NCI-H2029 (cell line): ENCODE data around the gene PAQR9.

Experiments used
- DNase-seq: peaks from one replicate; lab custom pipeline; 2025; lab: John Stamatoyannopoulos, UW

Gene PAQR9

DNA sequence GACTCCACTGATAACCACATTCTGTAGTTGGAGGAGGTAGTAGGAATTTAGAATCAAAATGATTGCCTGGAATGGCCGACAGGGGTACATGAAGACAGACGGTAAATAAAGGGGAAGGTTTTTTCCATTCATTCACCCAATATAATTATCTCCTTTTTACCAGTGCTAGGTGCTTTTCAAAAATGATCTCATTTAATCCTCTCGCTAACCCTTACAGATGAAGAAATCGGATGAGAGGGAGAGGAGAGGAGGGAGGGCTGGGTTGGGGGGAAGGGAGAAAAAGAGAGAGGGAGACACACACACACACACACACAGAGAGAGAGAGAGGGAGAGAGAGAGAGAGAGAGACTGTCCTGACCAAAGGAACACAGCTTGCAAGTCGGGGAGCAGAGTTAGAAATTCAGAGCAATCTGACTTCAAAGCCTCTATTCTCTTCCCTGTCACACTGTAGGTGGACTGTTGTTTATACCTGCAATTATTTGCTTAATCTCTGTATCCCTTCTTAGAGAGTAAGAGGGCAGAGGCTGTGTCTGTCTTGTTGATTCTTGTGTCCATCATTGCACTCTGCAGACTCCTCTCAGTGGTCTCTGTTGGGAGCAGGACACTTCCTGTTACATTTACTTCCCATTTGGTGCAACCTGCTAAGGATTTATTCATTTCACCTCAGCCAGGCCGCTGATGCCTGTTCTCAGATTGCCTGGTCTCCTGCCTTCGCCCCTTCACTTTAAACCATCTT is 18.7 kb upstream of the PAQR9 start:
- DNase-seq, result no peak

DNA sequence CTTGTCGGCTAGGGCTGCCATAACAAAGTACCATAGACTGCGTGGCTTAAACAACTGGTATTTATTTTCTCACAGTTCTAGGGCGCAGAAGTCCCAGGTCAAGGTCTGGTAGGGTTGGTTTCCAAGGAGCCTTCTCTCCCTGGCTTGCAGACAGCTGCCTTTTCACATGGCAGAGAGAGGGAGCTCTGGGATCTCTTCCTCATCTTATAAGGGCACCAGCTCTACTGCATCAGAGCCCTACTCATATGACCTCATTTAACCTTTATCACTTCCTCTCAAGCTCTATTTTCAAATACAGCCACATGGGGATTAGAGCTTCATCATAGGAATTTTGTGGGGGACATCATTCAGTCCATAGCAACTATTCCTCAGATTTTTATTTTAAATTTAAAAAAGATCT is 17.6 kb upstream of the PAQR9 start:
- no peak for DNase-seq

DNA sequence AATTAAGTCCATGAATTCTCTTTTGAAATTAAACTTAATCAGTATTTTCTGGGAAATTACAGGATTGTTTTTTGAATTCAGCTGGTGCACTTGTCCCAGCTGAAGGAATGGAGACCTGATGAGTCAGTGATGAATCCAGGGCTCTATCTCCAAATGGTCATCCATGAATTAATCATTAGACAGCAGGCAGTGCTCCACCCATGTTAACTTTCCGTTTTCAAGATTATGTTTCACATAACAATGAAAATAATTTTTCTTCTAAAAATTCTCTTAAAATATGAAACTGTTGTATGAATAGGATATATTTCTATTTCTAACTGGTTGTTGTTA is 13.9 kb upstream of the PAQR9 start:
- DNase-seq, result no peak

DNA sequence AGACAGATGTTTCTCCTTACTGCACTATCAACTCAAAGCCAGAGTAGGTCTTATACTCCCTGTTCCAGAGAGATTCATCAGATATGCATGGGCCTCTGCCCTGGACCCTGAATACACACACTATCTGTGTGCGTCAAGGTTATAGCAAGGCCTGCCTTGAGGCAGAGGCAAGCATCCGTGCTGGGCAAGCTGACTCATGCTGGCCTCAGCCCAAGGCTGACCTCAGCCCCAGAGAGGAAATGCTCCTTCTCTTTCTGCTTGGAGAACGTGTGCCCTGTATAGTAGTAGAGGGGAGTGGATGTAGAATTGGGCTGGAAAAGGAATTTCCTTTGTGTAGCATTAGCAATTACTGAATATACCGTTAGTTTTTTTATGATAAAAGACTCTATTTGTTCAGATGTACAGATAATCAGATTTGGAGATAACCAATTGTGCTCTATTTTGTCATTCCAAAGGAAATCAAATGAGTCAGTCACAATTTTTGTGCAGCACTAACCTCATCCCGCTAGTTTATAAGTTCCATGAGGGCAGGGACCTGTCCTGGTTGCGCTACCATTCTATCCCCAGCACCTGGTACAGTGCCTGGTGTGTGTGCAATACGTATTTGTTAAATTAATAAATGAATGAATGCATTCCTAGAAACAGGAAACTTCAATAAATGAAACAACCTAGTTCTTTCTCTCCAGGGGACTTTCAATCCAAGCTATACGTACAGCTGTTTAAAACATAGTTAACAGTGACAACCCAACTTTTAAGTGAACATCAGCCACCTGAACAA is 13.3 kb upstream of the PAQR9 start:
- DNase-seq, result peak; percentile 85

DNA sequence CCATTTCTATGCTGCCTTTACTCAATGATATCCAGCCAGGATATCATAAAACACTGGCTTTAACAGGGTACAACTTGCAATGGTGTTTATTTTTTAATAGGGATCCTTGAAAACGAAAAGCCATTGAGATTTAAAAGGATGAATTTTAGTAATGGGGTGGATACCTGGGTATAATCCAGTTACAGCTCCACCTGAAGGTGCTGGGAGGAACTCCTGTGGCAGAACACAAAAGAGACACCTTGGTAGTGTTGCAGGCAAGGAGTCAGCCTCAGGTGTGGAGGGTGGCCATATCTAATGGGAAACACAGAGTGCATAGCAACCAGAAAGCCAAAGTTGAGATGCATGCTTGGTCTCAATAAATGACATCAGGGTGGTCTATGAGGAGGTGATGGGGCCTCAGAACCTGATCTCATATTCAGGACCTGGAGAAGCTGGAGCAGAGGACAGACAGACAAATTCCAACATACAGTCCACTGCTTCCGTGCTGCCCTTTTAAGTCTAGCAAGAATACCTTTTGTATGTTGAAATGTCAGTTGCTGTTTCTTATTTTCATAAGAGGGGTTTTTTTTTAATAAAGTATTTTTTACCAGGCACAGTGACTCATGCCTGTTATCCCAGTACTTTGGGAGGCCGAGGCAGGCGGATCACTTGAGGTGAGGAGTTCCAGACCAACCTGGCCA is 12.0 kb upstream of the PAQR9 start:
- no peak for DNase-seq

DNA sequence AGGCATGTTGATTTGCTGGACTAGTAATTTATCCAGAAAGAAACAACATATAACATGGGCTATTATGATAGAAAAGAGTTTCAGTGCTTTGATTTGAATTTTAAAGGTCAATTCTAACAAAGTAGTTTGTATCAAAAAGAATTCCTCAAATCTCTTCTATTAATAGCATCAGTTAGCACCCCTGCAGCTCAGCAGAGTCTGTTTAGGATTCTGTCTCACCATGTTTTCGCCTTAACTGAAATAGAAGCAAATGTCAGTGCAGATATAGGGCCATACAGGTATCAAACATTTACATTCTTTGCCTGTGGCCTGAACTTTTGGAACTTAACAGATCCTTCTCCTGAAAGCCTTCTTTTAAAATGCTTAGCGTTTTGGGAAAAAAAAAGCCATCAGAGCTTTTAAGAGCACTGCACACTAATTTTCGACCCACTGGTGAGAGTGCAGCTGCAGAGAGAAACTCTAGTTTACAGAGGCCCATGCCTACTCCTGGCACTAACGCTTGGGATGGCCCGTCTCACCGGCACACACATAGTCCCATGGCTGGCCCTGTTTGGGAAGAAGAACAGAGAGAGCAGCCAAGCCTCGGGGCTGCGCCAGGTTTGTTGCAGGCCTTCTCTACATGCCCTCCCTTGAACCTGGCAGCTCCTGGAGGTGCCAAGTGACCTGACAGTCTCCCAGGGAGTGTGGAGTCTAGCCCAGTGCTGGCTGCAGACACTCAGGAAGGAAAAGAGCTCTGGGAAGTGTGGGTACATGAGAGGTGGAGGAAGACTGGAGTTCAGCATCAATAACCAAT is 9.9 kb upstream of the PAQR9 start:
- no peak for DNase-seq

DNA sequence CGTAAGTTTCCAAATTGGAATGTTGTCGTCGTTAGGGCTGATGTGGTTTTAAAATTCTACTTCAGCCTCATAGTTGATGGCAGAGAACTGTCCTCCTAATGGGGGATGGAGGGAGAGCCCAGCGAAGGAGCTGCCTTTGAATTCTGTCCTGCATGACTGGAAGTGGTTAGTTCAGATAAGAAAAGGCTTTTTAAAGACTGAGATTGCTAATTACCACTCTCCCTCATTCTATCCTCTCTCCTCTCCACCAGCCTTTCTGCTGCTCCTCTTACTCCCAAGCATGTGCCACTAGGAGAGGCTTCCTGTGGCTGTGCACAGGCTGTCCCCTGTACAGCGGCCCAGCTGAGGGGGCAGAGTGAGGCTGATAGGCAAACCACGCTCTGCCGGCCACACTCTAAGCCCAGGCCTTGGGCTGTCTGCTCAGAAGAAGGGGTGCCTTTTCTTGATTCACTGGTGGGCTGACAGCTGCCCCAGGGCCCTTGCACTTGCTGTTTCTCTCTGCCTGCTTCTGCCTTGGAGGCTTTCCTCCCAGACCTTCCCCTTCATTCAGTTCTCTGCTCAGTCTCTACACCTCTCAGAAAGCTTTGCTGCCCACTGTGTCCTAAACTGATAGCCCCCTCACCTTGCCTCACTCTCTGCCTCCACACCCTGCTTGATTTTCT is 8.7 kb upstream of the PAQR9 start:
- DNase-seq, result no peak

DNA sequence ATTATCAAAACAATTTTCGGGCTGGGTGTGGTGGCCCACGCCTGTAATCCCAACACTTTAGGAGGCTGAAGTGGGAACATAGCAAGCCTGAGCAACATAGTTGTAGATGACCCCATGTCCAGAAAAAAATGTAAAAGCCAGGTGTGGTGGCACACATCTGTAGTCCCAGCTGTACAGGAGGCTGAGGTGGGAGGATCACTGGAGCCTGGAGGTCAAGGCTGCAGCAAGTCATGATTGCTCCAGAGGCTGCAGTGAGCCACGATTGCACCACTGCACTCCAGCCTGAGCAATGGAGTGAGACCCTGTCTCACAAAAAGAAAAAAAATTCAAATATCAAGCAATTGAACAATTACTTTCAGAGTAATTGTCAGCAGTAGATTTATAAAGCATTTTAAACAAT is 8.0 kb upstream of the PAQR9 start:
- no peak for DNase-seq

DNA sequence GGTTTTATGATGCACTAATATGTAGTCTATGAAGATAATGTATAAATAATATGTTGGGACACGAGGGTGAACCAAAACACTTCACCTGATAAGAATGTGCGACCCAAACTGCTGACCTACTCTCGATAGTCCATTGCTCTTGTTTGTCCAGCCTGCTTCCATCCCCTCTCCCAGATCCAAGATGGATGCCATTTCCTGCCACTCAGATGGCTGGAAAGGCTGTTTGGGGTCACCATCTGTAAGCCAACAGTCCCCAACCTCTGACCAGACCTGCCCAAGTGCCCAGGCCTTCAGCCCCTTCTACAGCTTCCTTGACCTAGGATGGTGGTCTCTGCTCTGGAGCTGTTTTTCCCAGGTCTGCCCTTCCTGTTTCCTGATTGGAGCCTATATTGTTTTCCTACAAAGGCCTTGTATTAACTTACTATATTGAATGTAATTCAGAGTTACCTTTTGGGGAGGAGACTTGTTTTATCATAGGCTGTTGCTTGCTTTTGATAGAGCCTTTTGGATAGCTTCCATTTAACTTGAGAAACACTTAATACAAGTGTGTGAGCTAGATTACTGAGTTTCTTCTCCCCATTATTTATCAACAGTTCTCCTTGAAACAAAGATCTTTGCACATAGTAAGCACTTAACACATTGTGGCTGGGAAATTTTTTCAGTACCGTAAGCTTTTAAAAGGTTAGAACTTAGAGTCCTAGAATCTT is 5.0 kb upstream of the PAQR9 start:
- DNase-seq, result no peak

DNA sequence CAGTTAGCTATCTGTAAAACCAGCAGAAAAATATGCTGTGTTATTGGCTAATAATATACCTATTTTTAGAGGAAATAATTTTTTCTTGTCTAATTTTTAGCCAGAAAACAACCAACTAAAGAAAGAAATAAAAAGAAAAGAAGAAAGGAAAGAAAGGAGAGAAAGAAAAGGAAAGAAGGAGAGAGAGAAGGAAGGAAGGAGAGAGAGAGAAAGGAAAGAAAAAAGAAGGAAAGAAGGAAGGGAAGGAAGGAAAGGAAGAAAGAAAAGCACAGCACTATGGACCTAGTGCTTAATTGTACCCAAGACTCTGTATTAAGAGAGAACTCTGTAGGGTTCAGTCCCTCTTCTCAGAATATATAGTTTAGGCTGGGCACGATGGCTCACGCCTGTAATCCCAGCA is 3.3 kb upstream of the PAQR9 start:
- DNase-seq, result no peak

DNA sequence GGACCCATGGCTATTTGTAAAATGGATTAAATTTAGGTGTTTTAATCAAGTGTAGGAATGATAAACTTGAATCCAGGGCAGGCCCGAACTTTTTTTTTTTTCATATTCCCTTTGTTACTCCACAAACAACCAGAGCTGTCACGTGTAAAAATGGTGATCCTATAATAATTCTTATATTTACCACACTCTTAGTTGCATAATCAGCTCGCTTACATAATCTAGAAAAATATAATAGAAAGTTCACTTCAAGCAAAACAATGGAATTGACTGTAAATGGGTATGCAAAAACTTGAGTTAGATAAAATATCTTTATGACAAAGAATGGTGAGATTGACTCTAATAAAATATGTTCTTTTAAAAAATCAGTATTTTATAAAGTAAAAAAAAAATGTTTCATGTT is 2.1 kb upstream of the PAQR9 start:
- DNase-seq, result no peak

DNA sequence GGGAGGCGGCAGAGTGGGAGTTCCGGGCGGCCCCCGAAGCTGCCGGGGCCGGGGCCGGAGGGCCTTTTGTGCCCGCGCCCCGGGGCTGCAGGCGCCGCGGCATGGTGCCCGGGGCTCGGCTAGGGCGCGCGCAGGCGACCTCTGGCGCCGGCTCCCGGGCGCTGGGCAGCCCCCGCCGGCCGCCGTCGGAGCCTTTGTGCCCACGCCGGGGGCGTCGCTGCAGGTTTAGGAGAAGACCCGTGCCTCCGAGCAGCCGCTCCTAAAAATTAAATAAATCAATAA is 299 bp downstream of the PAQR9 start:
- DNase-seq, result no peak

DNA sequence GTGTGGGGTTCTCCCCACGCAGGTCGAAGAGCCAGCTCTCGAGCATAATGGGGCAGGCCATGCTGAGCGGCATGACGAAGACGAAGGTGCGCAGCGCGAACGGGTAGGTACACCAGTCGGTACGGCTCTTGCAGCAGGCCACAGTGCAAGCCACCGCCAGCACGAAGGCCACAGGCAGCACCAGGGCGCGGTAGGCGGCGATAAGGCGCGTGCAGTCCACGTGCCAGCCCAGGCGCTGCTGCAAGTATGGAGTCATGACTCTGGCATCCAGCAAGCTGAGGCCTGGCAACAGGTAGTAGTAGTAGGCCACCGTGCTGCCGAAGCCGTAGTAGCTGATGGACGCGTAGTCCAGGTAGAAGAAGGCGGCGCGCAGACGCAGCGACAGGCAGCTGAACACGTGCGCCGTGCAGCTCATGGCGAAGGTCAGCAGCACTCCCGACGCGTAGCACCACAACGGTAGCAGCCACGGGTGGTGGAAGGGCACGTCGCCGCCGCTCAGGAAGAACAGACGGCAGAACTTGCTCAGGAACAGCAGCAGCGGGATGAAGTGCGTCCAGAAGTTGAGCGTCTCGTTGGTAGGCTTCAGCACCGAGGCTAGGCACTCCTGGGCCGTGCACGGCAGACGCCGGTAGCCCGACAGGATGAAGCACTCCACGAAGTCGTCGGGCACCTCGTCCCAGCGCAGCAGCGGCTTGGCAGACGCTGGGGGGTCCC is 797 bp downstream of the PAQR9 start:
- DNase-seq, result no peak

DNA sequence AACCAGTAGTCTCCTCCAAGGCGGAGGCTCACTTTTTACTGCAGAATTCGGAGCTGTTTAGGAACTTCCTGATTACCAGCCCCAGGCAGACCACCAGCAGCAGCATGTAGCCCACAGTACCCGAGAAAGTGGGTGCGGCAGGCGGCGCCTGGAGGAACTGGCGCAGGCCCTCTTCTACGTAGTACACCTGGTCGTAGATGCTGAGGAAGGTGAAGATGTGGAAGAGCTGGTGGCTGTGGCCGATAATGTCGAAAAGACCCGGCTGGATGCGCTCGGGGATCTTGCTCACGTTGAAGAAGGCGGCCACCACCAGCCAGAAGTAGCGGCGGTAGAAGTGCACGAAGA is 1.3 kb downstream of the PAQR9 start:
- no peak for DNase-seq

DNA sequence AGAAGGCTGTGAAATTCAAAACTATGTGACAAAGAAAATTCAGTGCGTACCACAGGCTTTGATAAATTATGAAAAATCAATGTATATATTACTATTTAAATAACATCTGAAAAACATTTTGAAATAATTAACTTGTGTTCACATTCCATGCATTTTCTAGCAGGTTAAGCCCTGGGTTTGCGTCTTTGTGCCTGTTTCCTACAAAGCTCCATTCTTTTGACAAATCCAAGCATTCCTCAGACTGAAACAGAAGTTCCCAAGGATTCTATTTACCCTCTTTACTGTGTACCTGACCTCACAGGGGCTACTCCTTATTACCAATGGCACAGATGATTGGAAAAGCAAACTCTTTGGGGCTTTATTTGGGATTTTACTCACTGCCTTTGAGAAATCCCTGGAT is 1.9 kb downstream of the PAQR9 start:
- no peak for DNase-seq

DNA sequence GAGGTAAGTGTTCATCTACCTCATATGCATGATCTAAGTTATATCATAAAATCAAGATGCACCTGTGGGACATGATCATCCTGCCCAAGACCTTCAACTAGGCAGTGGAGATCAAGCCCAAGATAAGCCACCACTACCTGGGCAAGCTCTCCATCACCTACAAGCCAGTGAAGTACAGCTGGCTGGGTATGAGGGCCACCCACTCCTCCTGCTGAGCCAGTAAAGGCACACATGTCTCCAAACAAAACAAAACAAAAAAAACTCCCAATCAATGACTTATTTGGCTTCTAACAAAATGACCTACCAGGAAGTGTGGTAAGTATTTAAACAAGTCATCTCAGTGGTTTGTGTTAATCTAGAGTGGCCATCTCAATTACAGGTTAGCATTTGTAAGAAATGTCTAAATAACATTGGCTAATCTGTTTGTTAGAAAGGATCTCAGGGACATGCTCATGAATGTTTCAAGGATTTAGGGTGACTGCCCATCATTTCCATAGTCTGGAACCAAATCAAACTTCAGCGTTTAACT is 3.1 kb downstream of the PAQR9 start:
- peak; percentile 61 for DNase-seq

DNA sequence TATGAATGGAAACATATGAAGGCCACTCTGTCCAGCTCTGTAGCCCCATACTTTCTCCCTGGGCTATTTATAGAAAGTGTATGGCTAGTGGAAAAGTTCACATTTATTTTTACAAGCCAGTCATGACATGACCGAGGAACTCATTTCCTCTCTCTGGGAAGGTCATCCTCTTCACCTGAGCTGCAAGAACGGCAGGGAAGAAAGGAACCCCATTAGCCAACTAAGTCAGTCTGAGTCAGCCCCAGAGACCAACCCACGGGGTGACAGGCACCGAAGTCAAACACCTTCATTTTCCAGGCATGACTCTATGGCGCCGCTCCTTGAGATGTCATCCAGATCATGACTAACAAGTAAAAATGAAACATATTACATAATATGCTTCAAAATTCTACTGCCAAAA is 4.8 kb downstream of the PAQR9 start:
- DNase-seq, result no peak

DNA sequence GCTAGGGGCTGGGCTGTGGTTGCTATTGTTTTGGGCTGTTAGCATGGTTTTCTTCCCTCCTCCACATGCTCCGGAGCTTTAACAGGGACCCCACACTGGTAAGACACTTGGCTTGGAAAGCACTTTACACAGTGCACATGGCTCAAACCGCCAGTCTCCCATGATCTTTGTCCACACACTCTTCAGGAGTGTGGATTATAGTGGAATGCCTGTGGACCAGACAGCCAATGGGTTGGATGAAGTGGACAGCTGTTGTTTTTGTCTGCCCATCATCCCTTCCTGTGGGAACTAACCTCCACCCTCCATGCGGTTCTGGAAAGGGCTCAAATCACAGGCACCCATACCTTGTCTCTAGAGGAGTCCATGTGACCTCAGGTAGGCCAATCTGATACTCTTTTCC is 10.0 kb downstream of the PAQR9 start:
- DNase-seq, result no peak

DNA sequence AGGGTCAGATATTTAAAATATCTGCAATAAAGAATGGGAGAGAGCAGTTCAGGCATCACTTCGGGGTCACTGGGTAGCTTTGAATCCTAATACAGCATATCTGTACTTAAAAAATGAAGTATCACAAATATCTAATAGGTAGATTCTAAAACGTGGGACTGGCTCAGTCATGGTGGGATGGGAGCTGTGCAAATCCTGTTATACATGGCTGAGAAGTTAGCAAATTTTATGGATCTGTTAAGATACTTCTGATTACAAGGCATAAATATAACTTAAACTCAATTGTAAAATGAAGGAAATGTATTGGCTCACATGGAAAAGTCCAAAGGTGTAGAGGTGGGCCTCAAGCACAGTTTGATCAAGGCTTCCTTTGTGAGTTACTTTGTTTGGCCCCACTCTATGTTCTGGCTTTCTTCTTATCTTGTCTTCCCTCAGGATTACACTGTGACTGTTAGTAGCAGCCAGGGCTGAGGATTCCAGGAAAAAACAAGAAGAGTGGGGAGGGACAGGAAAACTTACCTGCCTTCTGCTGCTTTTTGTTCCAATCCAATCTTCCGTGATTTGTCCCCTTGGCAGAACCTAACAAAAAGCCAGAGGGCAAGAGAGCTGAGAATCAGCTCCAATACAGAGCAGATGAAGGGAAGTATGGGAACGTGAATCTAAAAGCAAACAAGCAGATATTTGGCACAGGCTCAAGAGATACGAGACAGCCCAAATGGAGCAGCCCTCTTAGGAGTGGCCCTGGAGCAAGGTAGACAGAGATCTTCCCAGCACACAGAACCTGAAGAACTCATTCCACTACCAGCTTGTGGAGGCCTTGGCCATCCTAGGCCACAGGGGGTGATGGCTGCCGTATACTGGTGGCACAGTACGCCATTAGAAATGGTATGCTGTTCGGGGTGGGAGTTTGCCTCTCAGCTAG is 10.9 kb downstream of the PAQR9 start:
- DNase-seq, result no peak

DNA sequence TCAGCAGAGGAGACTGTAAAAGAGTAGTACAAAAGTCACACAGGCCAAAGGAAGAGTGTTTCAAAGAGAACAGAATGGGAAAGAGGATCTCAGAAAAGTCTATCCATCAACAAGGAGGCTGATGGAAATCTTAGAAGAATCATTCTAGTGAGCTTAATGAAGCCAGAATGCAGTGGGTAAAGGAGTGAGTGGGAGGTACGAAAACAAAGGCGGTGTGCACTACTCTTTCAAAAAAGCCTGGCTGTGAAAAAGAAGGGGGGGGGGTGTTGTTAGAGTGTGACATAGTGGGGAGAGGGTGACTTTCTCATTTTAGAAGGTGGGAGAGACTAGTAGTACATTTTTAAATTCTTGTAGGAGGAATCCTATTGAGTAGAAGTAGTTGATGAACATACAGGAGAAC is 11.7 kb downstream of the PAQR9 start:
- DNase-seq, result no peak
